Natural killer cell (primary cell): ENCODE measurements around the gene GMCL2. TPM values are rescaled to one million over a fixed set of nuclear protein-coding genes. Genes with fewer than 3 reads are reported as not detected.

Source experiments
- ATAC-seq, 3 donors: fragments of 150-1000 bp in 2 of 3; fragments of 200-7000 bp in 1 of 3; cut with Tn5 transposase; 1 replicate in 1 of 3; 2 replicates in 2 of 3; pipeline ENCODE4 v1.10.0; 2021; ENCODE audit warnings: mild to moderate bottlenecking in 2 of 3, moderate library complexity in 2 of 3
- DNase-seq, 2 donors: peaks; one replicate each; pipeline versions ENCODE4 v3.0.0 to v3.0.0-alpha.2; 2013 to 2021; ENCODE audit warnings: mixed read lengths in 1 of 2
- H3K27ac ChIP-seq: one replicate; pipeline ENCODE4 v1.5.1; 2013; ENCODE audit warnings: mild to moderate bottlenecking, low read length
- H3K27me3 ChIP-seq: one replicate; pipeline ENCODE4 v1.6.1; 2013; ENCODE audit warnings: low read length; ENCODE audit not compliant: control insufficient read depth, insufficient read depth
- H3K36me3 ChIP-seq: one replicate; pipeline ENCODE4 v1.6.1; 2013; ENCODE audit warnings: low read length; ENCODE audit not compliant: control insufficient read depth, insufficient read depth
- H3K4me1 ChIP-seq: one replicate; pipeline ENCODE4 v1.6.1; 2013; ENCODE audit warnings: low read length; ENCODE audit not compliant: control insufficient read depth, insufficient read depth
- H3K4me3 ChIP-seq: one replicate; pipeline ENCODE4 v1.5.1; 2013; ENCODE audit warnings: low read length
- H3K9me3 ChIP-seq: one replicate; pipeline ENCODE4 v1.6.1; 2013; ENCODE audit warnings: low read length; ENCODE audit not compliant: control insufficient read depth, insufficient read depth
- H3K27ac Mint-ChIP-seq, 2 donors: one replicate each; pipeline ENCODE4 v1.8.0; 2022; ENCODE audit warnings: mild to moderate bottlenecking in 2 of 2, mixed read lengths in 2 of 2, moderate library complexity in 1 of 2
- H3K27me3 Mint-ChIP-seq, 2 donors: one replicate each; pipeline ENCODE4 v1.8.0; 2022; ENCODE audit warnings: low read depth in 2 of 2, mixed read lengths in 2 of 2
- H3K36me3 Mint-ChIP-seq: one replicate; pipeline ENCODE4 v1.8.0; 2022; ENCODE audit warnings: mixed read lengths
- H3K4me1 Mint-ChIP-seq, 2 donors: one replicate each; pipeline ENCODE4 v1.8.0; 2022; ENCODE audit warnings: mixed read lengths in 2 of 2
- H3K4me3 Mint-ChIP-seq: one replicate; pipeline ENCODE4 v1.8.0; 2022; ENCODE audit warnings: mild to moderate bottlenecking, moderate library complexity, mixed read lengths
- H3K9me3 Mint-ChIP-seq, 2 donors: one replicate each; pipeline ENCODE4 v1.8.0; 2022; ENCODE audit warnings: mixed read lengths in 2 of 2
- CTCF ChIP-seq: fragments of 200-600 bp; IDR thresholded peaks from one replicate; pipeline ENCODE4 v1.8.0; 2022; ENCODE audit warnings: antibody characterized with exemption
- WGBS: methylation state at CpG from one replicate; pipeline ENCODE4 v1.1.7; 2013; ENCODE audit warnings: missing lambda C conversion rate; ENCODE audit not compliant: insufficient coverage; 5-methylcytosine and 5-hydroxymethylcytosine counted together
- intact Hi-C: fragments of 100-400 bp; cut with micrococcal nuclease; formaldehyde crosslinking; loops from one replicate; pipeline ENCODE4 v1.14.2; 2022
- total RNA-seq, 4 donors: library from RNA; stranded (reverse); fragments of 120-200 nt in 1 of 4; gene quantifications; one replicate each; pipeline versions ENCODE4 v1.2.3 to v1.2.4, GENCODE V29; 2013 to 2022

Gene GMCL2
- total RNA-seq, 3 donors from 2014 or later (not counting 1 experiment from before 2014, with no cell fraction given): not detected

GRCh38 chr5:178207183-178207916 lies 20.2 kb upstream of the GMCL2 start:
- H3K36me3 Mint-ChIP-seq: no peaks in the 10 kb centered on the region
- H3K9me3 Mint-ChIP-seq: no peaks in the 10 kb centered on the region
- H3K4me3 Mint-ChIP-seq: peak overlapping the region; percentile 81
- TF ChIP-seq CTCF: no peak
- Histone ChIP-seq H3K27ac (no peak overlapping the region), H3K36me3 (peaks cover 59% of the 10 kb centered on the region), H3K9me3 (no peaks in the 10 kb centered on the region), H3K27me3 (no peaks in the 10 kb centered on the region), H3K4me3 (no peak overlapping the region), H3K4me1 (peaks cover 27% of the 10 kb centered on the region)
- 92% methylated on average over 5 of the region's 5 CpGs for WGBS
- H3K27me3 Mint-ChIP-seq: no peaks in the 10 kb centered on the region
- H3K27ac Mint-ChIP-seq: peak overlapping the region; percentile 83 to 85
- DNase-seq (no peak), ATAC-seq (no peak)
- peaks cover 34 to 44% of the 10 kb centered on the region in 2 donors for H3K4me1 Mint-ChIP-seq
- intact Hi-C loops: no loop called here

GRCh38 chr5:178206166-178207101 lies 19.3 kb upstream of the GMCL2 start:
- no peaks in the 10 kb centered on the region for H3K9me3 Mint-ChIP-seq
- Histone ChIP-seq H3K4me3 (no peak overlapping the region), H3K9me3 (no peaks in the 10 kb centered on the region), H3K27ac (peak overlapping the region; percentile 51), H3K27me3 (no peaks in the 10 kb centered on the region), H3K36me3 (peaks cover 50% of the 10 kb centered on the region), H3K4me1 (peaks cover 27% of the 10 kb centered on the region)
- no peaks in the 10 kb centered on the region for H3K27me3 Mint-ChIP-seq
- H3K27ac Mint-ChIP-seq: peak overlapping the region; percentile 83 to 85
- peak overlapping the region; percentile 81 for H3K4me3 Mint-ChIP-seq
- no peak for TF ChIP-seq CTCF
- peaks cover 34 to 44% of the 10 kb centered on the region in 2 donors for H3K4me1 Mint-ChIP-seq
- WGBS: 43% methylated on average over 12 of the region's 12 CpGs
- ATAC-seq: no peak
- DNase-seq: peak in 1 of 2 donors; percentile 55
- intact Hi-C loops: no loop called here
- no peaks in the 10 kb centered on the region for H3K36me3 Mint-ChIP-seq

GRCh38 chr5:178205749-178206047 lies 18.5 kb upstream of the GMCL2 start:
- peaks cover 34 to 44% of the 10 kb centered on the region in 2 donors for H3K4me1 Mint-ChIP-seq
- Histone ChIP-seq H3K9me3 (no peaks in the 10 kb centered on the region), H3K4me3 (peak overlapping the region; percentile 55), H3K27me3 (no peaks in the 10 kb centered on the region), H3K36me3 (peaks cover 42% of the 10 kb centered on the region), H3K4me1 (peaks cover 27% of the 10 kb centered on the region), H3K27ac (peak overlapping the region; percentile 51)
- H3K27ac Mint-ChIP-seq: peak overlapping the region; percentile 83 to 85
- DNase-seq (no peak), ATAC-seq (no peak)
- H3K4me3 Mint-ChIP-seq: peak overlapping the region; percentile 81
- TF ChIP-seq CTCF: no peak
- WGBS: 3% methylated on average over 5 of the region's 5 CpGs
- no peaks in the 10 kb centered on the region for H3K36me3 Mint-ChIP-seq
- intact Hi-C loops: no loop called here
- H3K27me3 Mint-ChIP-seq: no peaks in the 10 kb centered on the region
- H3K9me3 Mint-ChIP-seq: no peaks in the 10 kb centered on the region
